Measurements from ENCODE around the gene PKHD1.

Gene PKHD1

DNA sequence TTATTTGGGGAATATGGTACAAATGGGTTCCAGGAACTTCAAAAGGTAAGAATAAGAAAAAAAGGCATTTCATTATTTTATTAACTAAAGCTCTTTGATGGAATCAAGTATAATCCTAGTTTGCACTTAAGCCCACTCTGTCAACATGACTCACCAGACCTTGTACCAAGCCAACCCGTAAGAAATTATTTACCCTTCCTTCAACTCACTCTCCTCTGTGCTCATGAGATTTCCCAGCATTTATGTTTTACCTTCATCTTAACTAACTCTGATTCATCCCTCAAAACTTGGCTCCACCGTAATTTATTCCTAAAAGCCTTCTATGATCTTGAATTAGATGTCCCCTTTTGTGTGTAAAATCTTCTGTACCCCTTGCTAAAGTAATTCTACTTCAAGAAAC, 308.7 kb downstream of the PKHD1 start:
- in situ Hi-C loops (cut with MboI; ENCODE audit: low sequenced_read_pairs) = no loop called here
- Histone ChIP-seq H3K4me3 (no peak overlapping the region), H3K4me1 (no peaks in the 10 kb centered on the region), H3K27me3 (ENCODE audit: low read depth) (no peaks in the 10 kb centered on the region), H3K9me3 (no peaks in the 10 kb centered on the region), H3K36me3 (replicated peaks) (no peaks in the 10 kb centered on the region)
- DNase-seq (ENCODE audit: low spot score in 2 of 2) = no peak

DNA sequence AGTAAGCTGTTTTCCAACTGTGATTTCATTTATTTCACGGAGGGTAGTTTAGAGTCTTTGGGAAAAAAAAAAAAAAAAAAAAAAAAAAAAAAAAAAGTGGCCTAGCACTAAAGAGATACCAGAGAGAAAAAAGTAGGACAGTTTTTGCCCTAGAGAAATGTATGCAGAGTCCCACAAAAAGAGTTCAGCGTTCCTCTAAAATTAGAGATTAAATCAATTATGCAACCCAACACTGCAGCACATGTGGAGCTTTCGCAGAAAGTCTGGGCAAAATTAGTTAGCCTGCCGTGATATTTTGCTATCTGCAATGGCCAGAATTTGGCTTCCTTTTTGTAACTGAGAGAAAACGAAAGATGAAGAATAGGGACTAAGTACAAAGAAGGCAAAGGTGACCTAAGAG, 309.8 kb downstream of the PKHD1 start:
- in situ Hi-C loops (cut with MboI; ENCODE audit: low sequenced_read_pairs) = no loop called here
- no peaks in the 10 kb centered on the region for H3K36me3 ChIP-seq (replicated peaks)
- H3K4me1 ChIP-seq = no peaks in the 10 kb centered on the region
- H3K4me3 ChIP-seq = no peak overlapping the region
- H3K9me3 ChIP-seq = no peaks in the 10 kb centered on the region
- no peak for DNase-seq (ENCODE audit: low spot score in 2 of 2)
- no peaks in the 10 kb centered on the region for H3K27me3 ChIP-seq (ENCODE audit: low read depth)

- in situ Hi-C loops (cut with MboI; ENCODE audit: low sequenced_read_pairs) = no loop called here
- no peak for DNase-seq (ENCODE audit: low spot score in 2 of 2)
Observed at GRCh38 chr6:51775942-51776860, 311.2 kb downstream of the PKHD1 start.

GRCh38 chr6:51768087-51768486, 319.3 kb downstream of the PKHD1 start:
- Histone ChIP-seq H3K4me1 (no peaks in the 10 kb centered on the region), H3K4me3 (no peak overlapping the region), H3K9me3 (no peaks in the 10 kb centered on the region), H3K36me3 (replicated peaks) (no peaks in the 10 kb centered on the region), H3K27me3 (ENCODE audit: low read depth) (no peaks in the 10 kb centered on the region)
- DNase-seq (ENCODE audit: low spot score in 2 of 2) = no peak
- in situ Hi-C loops (cut with MboI; ENCODE audit: low sequenced_read_pairs) = no loop called here

More at GRCh38 chr6:51775942-51776860, 311.2 kb downstream of the PKHD1 start:
- Histone ChIP-seq H3K4me3 (no peak overlapping the region), H3K36me3 (replicated peaks) (no peaks in the 10 kb centered on the region), H3K9me3 (no peaks in the 10 kb centered on the region), H3K27me3 (ENCODE audit: low read depth) (no peaks in the 10 kb centered on the region), H3K4me1 (no peaks in the 10 kb centered on the region)

- no peak overlapping the region for H3K4me3 ChIP-seq
- in situ Hi-C loops (cut with MboI; ENCODE audit: low sequenced_read_pairs) = no loop called here
- H3K9me3 ChIP-seq = no peaks in the 10 kb centered on the region
- H3K4me1 ChIP-seq = no peaks in the 10 kb centered on the region
- H3K36me3 ChIP-seq (replicated peaks) = no peaks in the 10 kb centered on the region
- no peaks in the 10 kb centered on the region for H3K27me3 ChIP-seq (ENCODE audit: low read depth)
- no peak for DNase-seq (ENCODE audit: low spot score in 2 of 2)
Observed at GRCh38 chr6:51765230-51765629, 322.2 kb downstream of the PKHD1 start.

DNA sequence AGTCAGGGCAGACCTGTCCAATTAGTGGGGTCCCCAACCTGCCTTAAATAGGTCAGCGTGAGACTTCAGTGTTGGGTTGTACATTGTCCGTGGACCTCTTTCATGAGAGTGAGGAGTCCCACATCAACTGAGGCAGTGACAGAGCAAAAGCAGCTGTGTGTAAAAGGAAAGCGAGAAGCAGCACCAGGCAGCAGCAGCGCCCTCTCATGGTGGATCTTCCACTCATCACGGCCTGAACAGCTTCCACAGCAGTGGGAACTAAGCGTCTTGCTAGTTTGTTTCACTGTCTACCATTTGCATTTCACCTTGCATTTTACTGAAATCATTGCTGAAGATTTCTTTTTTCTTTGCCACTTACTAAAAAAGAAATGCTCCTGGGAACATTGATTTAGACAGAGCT, 333.8 kb downstream of the PKHD1 start:
- in situ Hi-C loops (cut with MboI; ENCODE audit: low sequenced_read_pairs) = no loop called here
- Histone ChIP-seq H3K9me3 (no peaks in the 10 kb centered on the region), H3K4me1 (no peaks in the 10 kb centered on the region), H3K4me3 (no peak overlapping the region), H3K36me3 (replicated peaks) (no peaks in the 10 kb centered on the region), H3K27me3 (ENCODE audit: low read depth) (no peaks in the 10 kb centered on the region)
- peak in 1 of 2 experiments; percentile 43 for DNase-seq (ENCODE audit: low spot score in 2 of 2)

- DNase-seq (ENCODE audit: low spot score in 2 of 2) = no peak
- Histone ChIP-seq H3K4me3 (no peak overlapping the region), H3K4me1 (no peaks in the 10 kb centered on the region), H3K27me3 (ENCODE audit: low read depth) (no peaks in the 10 kb centered on the region), H3K36me3 (replicated peaks) (no peaks in the 10 kb centered on the region), H3K9me3 (no peaks in the 10 kb centered on the region)
- in situ Hi-C loops (cut with MboI; ENCODE audit: low sequenced_read_pairs) = no loop called here
Observed at GRCh38 chr6:51743999-51744398, 343.4 kb downstream of the PKHD1 start.

GRCh38 chr6:51740658-51741057, 346.8 kb downstream of the PKHD1 start:
- Histone ChIP-seq H3K9me3 (no peaks in the 10 kb centered on the region), H3K4me1 (no peaks in the 10 kb centered on the region), H3K36me3 (replicated peaks) (no peaks in the 10 kb centered on the region), H3K27me3 (ENCODE audit: low read depth) (no peaks in the 10 kb centered on the region), H3K4me3 (no peak overlapping the region)
- DNase-seq (ENCODE audit: low spot score in 2 of 2) = no peak
- in situ Hi-C loops (cut with MboI; ENCODE audit: low sequenced_read_pairs) = no loop called here

GRCh38 chr6:51738614-51739013, 348.8 kb downstream of the PKHD1 start:
- H3K9me3 ChIP-seq = no peaks in the 10 kb centered on the region
- no peak for DNase-seq (ENCODE audit: low spot score in 2 of 2)
- H3K4me1 ChIP-seq = no peaks in the 10 kb centered on the region
- H3K27me3 ChIP-seq (ENCODE audit: low read depth) = no peaks in the 10 kb centered on the region
- in situ Hi-C loops (cut with MboI; ENCODE audit: low sequenced_read_pairs) = no loop called here
- H3K36me3 ChIP-seq (replicated peaks) = no peaks in the 10 kb centered on the region
- H3K4me3 ChIP-seq = no peak overlapping the region

- in situ Hi-C loops (cut with MboI; ENCODE audit: low sequenced_read_pairs) = no loop called here
- Histone ChIP-seq H3K9me3 (no peaks in the 10 kb centered on the region), H3K4me3 (no peak overlapping the region), H3K4me1 (no peaks in the 10 kb centered on the region), H3K36me3 (replicated peaks) (no peaks in the 10 kb centered on the region), H3K27me3 (ENCODE audit: low read depth) (no peaks in the 10 kb centered on the region)
- no peak for DNase-seq (ENCODE audit: low spot score in 2 of 2)
Observed at GRCh38 chr6:51737580-51738360, 349.6 kb downstream of the PKHD1 start.

DNA sequence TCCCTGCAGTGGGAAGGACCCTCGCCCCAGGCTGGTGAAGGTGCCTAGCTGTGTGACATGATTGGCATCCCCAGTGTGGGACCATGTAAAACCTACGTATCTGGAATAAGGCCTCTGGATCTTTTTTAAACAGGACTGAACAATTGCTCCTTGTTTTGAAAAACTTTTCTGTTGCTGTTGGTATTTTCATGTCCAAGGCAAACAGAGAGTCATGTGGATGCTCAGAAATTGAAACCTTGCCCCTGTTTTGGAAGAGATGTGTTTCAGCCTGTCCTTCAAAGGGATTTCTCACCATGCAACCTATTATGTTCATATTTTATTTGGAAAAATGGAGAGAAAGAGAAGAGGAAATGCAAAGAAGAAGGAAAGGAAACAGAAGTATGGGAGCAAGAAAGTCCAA, 362.3 kb downstream of the PKHD1 start:
- Histone ChIP-seq H3K4me1 (no peaks in the 10 kb centered on the region), H3K4me3 (no peak overlapping the region), H3K36me3 (replicated peaks) (no peaks in the 10 kb centered on the region), H3K9me3 (no peaks in the 10 kb centered on the region), H3K27me3 (ENCODE audit: low read depth) (no peaks in the 10 kb centered on the region)
- in situ Hi-C loops (cut with MboI; ENCODE audit: low sequenced_read_pairs) = no loop called here
- DNase-seq (ENCODE audit: low spot score in 2 of 2) = no peak

DNA sequence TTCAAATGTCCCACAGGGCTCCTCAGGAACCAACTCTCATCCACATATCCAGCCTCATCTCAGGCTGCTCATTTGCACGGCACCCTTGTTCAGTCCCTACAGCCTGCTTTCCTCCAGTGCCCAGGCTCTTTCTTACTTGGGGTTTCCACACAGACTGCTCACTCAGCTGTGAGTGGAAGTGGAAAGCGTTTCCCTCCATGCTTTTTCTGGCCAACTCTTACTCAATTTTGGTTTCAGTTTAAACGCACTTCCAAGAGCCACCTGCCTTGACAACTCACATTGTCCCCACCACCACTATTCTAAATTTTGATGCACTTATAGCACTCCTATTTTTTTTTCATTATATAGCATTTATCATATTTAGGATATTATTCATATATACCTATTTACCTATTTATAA, 367.1 kb downstream of the PKHD1 start:
- no peaks in the 10 kb centered on the region for H3K36me3 ChIP-seq (replicated peaks)
- H3K27me3 ChIP-seq (ENCODE audit: low read depth) = no peaks in the 10 kb centered on the region
- DNase-seq (ENCODE audit: low spot score in 2 of 2) = no peak
- no peaks in the 10 kb centered on the region for H3K4me1 ChIP-seq
- H3K4me3 ChIP-seq = no peak overlapping the region
- H3K9me3 ChIP-seq = no peaks in the 10 kb centered on the region
- in situ Hi-C loops (cut with MboI; ENCODE audit: low sequenced_read_pairs) = no loop called here

DNA sequence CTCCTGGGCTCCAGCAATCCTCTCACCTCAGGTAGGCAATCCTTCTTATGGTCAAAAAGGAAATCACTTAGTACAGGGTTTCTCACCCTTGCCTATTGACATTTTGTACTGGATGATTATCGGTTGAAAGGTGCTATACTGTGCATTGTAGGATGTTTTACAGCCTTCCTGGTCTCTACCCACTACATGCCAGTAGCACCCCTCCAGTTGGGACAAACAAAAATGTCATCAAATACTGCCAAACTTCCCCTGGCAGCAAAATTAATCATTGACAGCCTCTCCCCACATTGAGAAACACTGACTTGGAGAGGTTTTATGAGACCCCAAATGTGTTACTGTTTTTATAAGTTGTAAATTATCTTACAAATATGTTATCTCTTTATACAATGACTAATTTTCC, 368.1 kb downstream of the PKHD1 start:
- in situ Hi-C loops (cut with MboI; ENCODE audit: low sequenced_read_pairs) = no loop called here
- Histone ChIP-seq H3K4me3 (no peak overlapping the region), H3K27me3 (ENCODE audit: low read depth) (no peaks in the 10 kb centered on the region), H3K36me3 (replicated peaks) (no peaks in the 10 kb centered on the region), H3K9me3 (no peaks in the 10 kb centered on the region), H3K4me1 (no peaks in the 10 kb centered on the region)
- no peak for DNase-seq (ENCODE audit: low spot score in 2 of 2)

- H3K36me3 ChIP-seq (replicated peaks) = no peaks in the 10 kb centered on the region
- no peaks in the 10 kb centered on the region for H3K9me3 ChIP-seq
- no peaks in the 10 kb centered on the region for H3K4me1 ChIP-seq
- no peaks in the 10 kb centered on the region for H3K27me3 ChIP-seq (ENCODE audit: low read depth)
- H3K4me3 ChIP-seq = no peak overlapping the region
- no peak for DNase-seq (ENCODE audit: low spot score in 2 of 2)
- in situ Hi-C loops (cut with MboI; ENCODE audit: low sequenced_read_pairs) = no loop called here
Observed at GRCh38 chr6:51718533-51718932, 368.9 kb downstream of the PKHD1 start.
